ENCODE measurements around the gene SYNGR2.

DNA sequence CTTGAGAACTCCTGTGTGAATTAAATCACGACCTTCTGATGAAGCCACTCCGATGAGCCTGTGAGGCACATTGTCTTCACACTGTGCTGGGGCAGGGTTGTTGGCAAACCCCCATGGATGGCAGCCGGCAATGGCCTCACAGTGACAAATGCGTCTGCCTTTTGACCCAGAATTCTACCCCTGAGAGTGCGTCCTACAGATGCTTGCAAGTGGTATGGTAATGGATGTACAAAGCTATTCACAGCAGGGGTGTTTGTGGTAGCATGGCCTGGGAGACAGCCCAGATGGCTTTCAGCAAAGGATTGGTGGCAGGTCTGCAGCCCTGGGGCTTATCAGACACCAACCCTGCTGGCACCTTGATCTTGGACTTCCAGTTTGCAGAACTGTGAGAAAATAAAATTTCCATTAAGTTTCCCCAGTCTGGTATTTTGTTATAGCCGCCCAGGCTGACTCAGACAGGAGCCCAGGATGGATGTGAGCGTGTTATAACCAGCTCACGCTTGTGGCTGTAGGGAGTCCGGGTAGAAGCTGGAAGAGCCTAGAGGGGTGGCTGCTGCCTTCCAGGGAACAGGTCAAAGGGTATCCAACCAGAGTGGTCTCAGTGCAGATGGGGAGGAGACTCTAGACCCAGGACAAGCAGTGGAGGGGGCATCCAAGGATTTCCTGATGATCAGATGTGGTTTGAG lies 28.9 kb downstream of the SYNGR2 start:
- TF ChIP-seq TAF1 (IDR thresholded peaks at IDR 0.05; ENCODE audit: low read depth, low read length) (no peak), POLR2A (IDR thresholded peaks at IDR 0.05; ENCODE audit: low read depth, low read length) (no peak), POLR2AphosphoS5 (IDR thresholded peaks at IDR 0.05; ENCODE audit: low read depth, low read length) (no peak), POU2F2 (IDR thresholded peaks at IDR 0.05; ENCODE audit: low read depth, low read length) (no peak), PAX5 (IDR thresholded peaks at IDR 0.05; ENCODE audit: insufficient read depth, low read length, severe bottlenecking) (no peak)
